Adipocyte (in vitro differentiated cells): ENCODE results near the gene ZFYVE27.

ENCODE experiments used
- DNase-seq: peaks from one replicate; pipeline ENCODE4 v3.0.0-alpha.2; 2015; ENCODE audit warnings: low read depth
- H3K27me3 ChIP-seq: replicated peaks from 2 replicates; pipeline ENCODE4 v1.7.0; 2013; ENCODE audit warnings: mild to moderate bottlenecking, low read length, moderate library complexity; ENCODE audit not compliant: control insufficient read depth, insufficient read depth
- H3K36me3 ChIP-seq: 2 replicates; pipeline ENCODE4 v1.7.0; 2013; ENCODE audit warnings: low read length, mild to moderate bottlenecking, moderate library complexity; ENCODE audit not compliant: control insufficient read depth, insufficient read depth, severe bottlenecking
- H3K4me1 ChIP-seq: 2 replicates; pipeline ENCODE4 v1.7.0; 2013; ENCODE audit warnings: mild to moderate bottlenecking, low read length, moderate library complexity; ENCODE audit not compliant: control insufficient read depth, insufficient read depth
- H3K4me3 ChIP-seq: 2 replicates; pipeline ENCODE4 v1.7.0; 2013; ENCODE audit warnings: mild to moderate bottlenecking, low read length, moderate library complexity
- H3K9ac ChIP-seq: 2 replicates; pipeline ENCODE4 v1.7.0; 2013; ENCODE audit warnings: mild to moderate bottlenecking, low read length, moderate library complexity
- H3K9me3 ChIP-seq: 2 replicates; pipeline ENCODE4 v1.7.0; 2013; ENCODE audit warnings: mild to moderate bottlenecking, low read length, moderate library complexity; ENCODE audit not compliant: control insufficient read depth

Gene ZFYVE27

DNA sequence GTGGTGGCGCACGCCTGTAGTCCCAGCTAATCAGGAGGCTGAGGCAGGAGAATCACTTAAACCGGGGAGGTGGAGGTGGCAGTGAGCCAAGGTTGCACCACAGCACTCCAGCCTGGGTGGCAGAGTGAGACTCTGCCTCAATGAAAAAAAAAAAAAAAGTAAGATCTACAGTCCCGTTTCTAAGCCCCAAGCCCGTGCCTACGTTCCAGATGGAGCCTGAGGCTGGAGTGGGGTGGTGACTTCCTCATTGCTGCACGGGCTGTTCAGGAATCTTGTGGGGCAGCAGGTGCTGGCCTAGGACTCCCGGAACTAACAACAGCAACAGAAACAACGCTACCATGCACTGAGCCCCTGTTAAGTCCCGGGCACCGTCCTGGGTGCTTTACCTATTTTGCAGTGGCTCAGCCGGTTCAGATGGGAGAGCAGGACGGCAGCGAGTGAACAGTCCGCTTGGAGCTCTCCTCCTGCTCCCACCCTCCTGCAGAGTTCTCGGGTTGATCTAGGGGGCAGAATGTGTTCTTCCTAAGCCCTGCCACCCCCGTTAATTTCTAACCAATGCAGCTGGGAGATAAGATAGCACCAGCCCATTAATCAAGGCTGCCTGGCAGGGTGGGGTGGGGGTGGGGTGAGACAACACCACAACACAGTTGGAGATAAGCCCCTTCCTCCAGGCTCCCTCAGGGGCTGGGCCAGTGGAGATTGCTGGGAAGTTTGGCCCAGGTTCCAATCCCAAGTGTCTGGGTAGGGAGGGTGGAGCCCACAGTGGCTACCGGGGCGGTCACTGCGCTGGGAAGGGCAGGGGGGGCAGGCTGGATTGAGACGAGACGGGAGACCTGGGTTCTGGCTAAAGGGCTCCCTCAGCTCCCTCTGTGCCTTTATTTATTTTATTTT, 51.9 kb downstream of the ZFYVE27 start:
- DNase-seq, result no peak
- peaks cover 60% of the 10 kb centered on the region for H3K27me3 ChIP-seq
- H3K9me3 ChIP-seq, result no peaks in the 10 kb centered on the region
- no peak overlapping the region for H3K4me3 ChIP-seq
- H3K4me1 ChIP-seq, result no peaks in the 10 kb centered on the region
- H3K36me3 ChIP-seq, result no peaks in the 10 kb centered on the region
- no peak overlapping the region for H3K9ac ChIP-seq

DNA sequence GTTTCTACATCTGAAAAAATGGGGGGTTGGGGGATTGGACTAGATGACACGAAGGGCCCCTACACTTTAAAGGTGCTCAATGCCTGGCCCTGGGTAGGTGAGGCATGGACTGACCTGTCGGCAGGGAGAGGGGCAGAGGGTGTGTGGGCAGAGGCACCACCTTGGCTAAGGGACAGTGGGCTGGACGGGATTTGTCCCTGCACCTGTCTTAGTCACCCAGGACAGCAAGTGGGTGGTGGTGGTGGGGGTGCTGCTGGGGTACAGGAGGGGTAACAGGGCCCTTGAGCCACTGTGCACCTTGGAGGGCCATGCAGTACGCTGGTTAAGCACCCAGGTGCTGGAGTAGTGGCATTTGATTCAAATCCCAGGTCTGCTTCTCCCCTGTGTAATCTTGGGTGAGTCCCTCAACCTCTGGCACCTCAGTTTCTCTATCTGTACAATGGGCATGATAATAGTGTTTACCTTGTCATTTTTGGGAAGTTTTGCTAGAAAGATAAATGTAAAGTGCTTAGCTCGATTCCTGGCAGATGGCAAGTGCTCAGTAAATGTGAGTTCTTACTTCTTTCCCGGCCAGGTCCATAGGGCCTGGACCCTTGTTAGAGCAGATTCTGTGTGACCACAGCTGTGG, 53.0 kb downstream of the ZFYVE27 start:
- no peak overlapping the region for H3K4me3 ChIP-seq
- no peaks in the 10 kb centered on the region for H3K4me1 ChIP-seq
- H3K9me3 ChIP-seq, result no peaks in the 10 kb centered on the region
- DNase-seq, result no peak
- no peak overlapping the region for H3K9ac ChIP-seq
- no peaks in the 10 kb centered on the region for H3K36me3 ChIP-seq
- H3K27me3 ChIP-seq, result peaks cover 61% of the 10 kb centered on the region

GRCh38 chr10:97791824-97792721, 55.1 kb downstream of the ZFYVE27 start:
- Histone ChIP-seq H3K36me3 (no peaks in the 10 kb centered on the region), H3K4me1 (no peaks in the 10 kb centered on the region), H3K9me3 (no peaks in the 10 kb centered on the region), H3K4me3 (no peak overlapping the region), H3K27me3 (peaks cover 67% of the 10 kb centered on the region), H3K9ac (no peak overlapping the region)
- DNase-seq, result peak; percentile 83

GRCh38 chr10:97795886-97796285, 59.0 kb downstream of the ZFYVE27 start:
- peaks cover 57% of the 10 kb centered on the region for H3K27me3 ChIP-seq
- peaks cover 25% of the 10 kb centered on the region for H3K9me3 ChIP-seq
- H3K9ac ChIP-seq, result no peak overlapping the region
- no peak overlapping the region for H3K4me3 ChIP-seq
- no peak for DNase-seq
- no peaks in the 10 kb centered on the region for H3K36me3 ChIP-seq
- no peaks in the 10 kb centered on the region for H3K4me1 ChIP-seq

DNA sequence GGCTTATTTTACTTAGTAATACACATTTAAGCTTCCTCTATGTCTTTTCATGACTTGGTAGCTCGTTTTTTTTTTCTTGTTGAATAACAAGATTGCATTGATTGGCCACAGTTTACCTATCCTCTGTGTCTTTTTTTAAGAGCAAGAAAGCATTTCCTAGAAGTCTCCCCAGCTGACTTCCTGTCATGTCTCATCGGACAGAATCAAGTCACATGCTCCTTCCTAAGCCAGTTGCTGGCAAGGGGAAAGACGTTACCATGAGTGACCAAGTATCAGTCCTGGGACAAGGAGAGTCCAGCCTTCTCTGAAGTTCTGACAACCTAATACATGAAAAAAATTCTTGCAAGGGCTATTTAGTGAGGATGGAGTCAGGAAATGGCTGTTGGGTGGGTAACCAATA, 59.7 kb downstream of the ZFYVE27 start:
- H3K4me1 ChIP-seq, result no peaks in the 10 kb centered on the region
- peaks cover 51% of the 10 kb centered on the region for H3K27me3 ChIP-seq

GRCh38 chr10:97798958-97799610, 62.2 kb downstream of the ZFYVE27 start:
- no peaks in the 10 kb centered on the region for H3K36me3 ChIP-seq
- no peak overlapping the region for H3K4me3 ChIP-seq
- DNase-seq, result no peak
- H3K9ac ChIP-seq, result no peak overlapping the region
- H3K4me1 ChIP-seq, result no peaks in the 10 kb centered on the region
- H3K27me3 ChIP-seq, result peaks cover 56% of the 10 kb centered on the region
- H3K9me3 ChIP-seq, result peaks cover 25% of the 10 kb centered on the region

More for the DNA sequence above, 59.7 kb downstream of the ZFYVE27 start:
- H3K9ac ChIP-seq, result no peak overlapping the region
- no peak overlapping the region for H3K4me3 ChIP-seq
- no peaks in the 10 kb centered on the region for H3K36me3 ChIP-seq
- peaks cover 25% of the 10 kb centered on the region for H3K9me3 ChIP-seq
- DNase-seq, result no peak

GRCh38 chr10:97800474-97800873, 63.5 kb downstream of the ZFYVE27 start:
- no peak overlapping the region for H3K4me3 ChIP-seq
- peaks cover 25% of the 10 kb centered on the region for H3K9me3 ChIP-seq
- H3K27me3 ChIP-seq, result peaks cover 49% of the 10 kb centered on the region
- peaks cover 8% of the 10 kb centered on the region for H3K4me1 ChIP-seq
- DNase-seq, result no peak
- H3K36me3 ChIP-seq, result no peaks in the 10 kb centered on the region
- no peak overlapping the region for H3K9ac ChIP-seq

DNA sequence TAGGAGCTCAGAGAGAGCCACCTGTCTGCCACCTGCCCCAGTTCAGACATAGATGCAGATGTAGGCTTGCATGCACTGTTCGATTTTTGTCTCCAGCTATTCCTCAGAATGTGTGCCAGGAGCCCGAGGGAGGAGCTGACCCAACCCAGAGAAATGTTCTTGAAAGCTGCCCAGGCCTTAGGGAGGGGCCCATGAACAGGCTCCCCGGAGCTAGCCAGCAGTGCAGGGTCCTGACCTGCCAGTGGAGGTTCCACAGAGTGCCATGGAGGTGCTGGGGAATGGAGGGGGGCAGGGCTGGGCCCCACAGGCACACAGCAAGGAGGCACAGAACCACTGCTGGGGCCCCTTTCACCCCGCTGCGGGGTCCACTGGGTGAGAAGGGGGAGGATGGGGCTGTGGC, 64.5 kb downstream of the ZFYVE27 start:
- Histone ChIP-seq H3K36me3 (no peaks in the 10 kb centered on the region), H3K9me3 (peaks cover 25% of the 10 kb centered on the region), H3K27me3 (peaks cover 44% of the 10 kb centered on the region), H3K4me1 (peaks cover 14% of the 10 kb centered on the region), H3K4me3 (no peak overlapping the region), H3K9ac (no peak overlapping the region)
- DNase-seq, result no peak

GRCh38 chr10:97805096-97805884, 68.4 kb downstream of the ZFYVE27 start:
- DNase-seq, result no peak
- H3K27me3 ChIP-seq, result peaks cover 35% of the 10 kb centered on the region
- H3K4me1 ChIP-seq, result peaks cover 18% of the 10 kb centered on the region
- no peak overlapping the region for H3K9ac ChIP-seq
- no peaks in the 10 kb centered on the region for H3K9me3 ChIP-seq
- H3K36me3 ChIP-seq, result no peaks in the 10 kb centered on the region
- no peak overlapping the region for H3K4me3 ChIP-seq

DNA sequence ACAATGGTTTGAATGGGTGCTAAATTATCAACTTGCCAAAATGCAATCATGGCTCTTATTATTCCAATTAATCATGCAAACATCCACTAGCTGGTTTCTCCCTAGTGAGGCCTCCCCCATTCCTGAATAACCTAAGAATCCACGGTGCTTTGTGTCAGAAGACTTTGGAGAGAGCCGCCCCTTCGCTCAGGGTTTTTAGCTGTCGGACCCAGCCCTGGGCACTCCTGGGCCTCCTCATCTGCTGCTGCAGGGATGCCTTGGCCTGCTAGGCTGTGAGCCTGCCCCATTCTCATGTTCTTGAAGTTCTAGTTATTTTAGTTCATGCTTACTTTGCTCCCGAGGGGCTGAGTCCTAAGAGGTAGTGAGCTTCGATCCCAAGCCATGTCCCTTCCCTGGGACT, 69.0 kb downstream of the ZFYVE27 start:
- no peak overlapping the region for H3K4me3 ChIP-seq
- H3K27me3 ChIP-seq, result peaks cover 34% of the 10 kb centered on the region
- H3K4me1 ChIP-seq, result peaks cover 18% of the 10 kb centered on the region
- H3K9me3 ChIP-seq, result no peaks in the 10 kb centered on the region
- DNase-seq, result no peak
- no peak overlapping the region for H3K9ac ChIP-seq
- no peaks in the 10 kb centered on the region for H3K36me3 ChIP-seq
